ENCODE measurements around the gene ANKUB1.

The ANKUB1 gene

GRCh38 chr3:149808209-149808829 lies 16.0 kb upstream of the ANKUB1 start:
- DNase-seq = peak; percentile 37 to 49

GRCh38 chr3:149806171-149806778 lies 13.9 kb upstream of the ANKUB1 start:
- no peak for DNase-seq

DNA sequence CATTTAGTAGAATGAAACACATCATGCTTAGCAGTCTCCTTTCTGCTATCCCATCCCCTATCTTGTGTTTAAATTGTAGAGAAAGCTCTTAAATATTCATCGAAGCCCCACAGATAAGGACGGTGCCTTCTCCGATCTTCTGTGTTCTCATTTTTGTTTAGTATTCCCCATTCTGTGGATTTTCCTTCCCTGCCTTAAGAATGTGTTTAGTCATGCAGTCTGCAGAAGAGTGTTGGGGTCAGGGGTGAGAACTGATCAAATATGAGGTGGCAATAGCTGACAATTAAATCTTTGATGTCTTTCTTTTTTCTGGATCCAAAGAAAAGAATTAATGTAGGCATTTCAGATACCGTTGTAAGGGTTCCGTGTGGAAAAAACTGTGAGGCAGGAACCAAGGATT lies 9.3 kb upstream of the ANKUB1 start:
- DNase-seq = no peak

GRCh38 chr3:149801195-149801594 lies 8.8 kb upstream of the ANKUB1 start:
- DNase-seq = no peak

- no peak for DNase-seq
Measured at GRCh38 chr3:149800693-149801092, 8.3 kb upstream of the ANKUB1 start.

GRCh38 chr3:149796026-149796425 lies 3.7 kb upstream of the ANKUB1 start:
- no peak for DNase-seq

- DNase-seq = no peak
Measured at GRCh38 chr3:149790698-149791097, 1.7 kb downstream of the ANKUB1 start.

DNA sequence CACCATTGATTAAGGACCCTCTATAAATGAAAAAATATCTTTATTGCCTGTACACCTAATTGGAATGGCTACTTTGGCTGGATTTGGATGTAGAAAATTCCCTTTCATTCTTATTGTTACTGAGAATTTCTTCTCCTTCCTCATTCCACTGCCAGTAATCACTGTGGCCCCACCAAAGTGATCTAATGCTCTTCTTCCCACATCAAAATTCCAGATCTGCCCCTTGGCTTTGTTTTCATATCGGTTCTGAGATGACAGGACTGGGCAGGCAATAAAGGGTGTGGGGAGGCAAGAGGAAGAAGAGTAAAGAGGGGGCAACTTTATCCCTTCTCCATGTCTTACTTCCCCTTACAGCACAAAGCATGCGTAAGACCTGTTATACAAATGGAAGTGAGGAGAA lies 2.1 kb downstream of the ANKUB1 start:
- no peak for DNase-seq

- DNase-seq = no peak
Measured at GRCh38 chr3:149784064-149784704, 8.2 kb downstream of the ANKUB1 start.

DNA sequence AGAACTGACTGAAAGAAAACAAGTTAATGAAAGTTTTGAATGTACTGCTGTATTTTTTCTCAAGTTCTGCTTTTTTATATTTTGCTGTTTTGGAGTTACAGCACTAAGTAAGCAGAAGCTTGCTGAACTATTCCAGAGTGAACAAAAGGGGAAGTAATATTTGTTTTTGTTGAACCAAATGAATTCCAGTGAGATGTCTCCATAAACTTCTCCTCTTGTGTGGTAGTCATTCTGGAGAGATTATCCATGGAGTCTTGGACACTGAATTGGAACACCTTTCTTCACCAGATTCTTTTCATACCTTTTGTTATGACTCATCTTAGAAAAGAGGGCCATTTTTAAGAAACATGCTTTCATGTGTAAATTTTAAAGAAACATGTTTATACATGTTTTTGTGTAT lies 8.8 kb downstream of the ANKUB1 start:
- no peak for DNase-seq

- no peak for DNase-seq
Measured at GRCh38 chr3:149781741-149782140, 10.6 kb downstream of the ANKUB1 start.

GRCh38 chr3:149781211-149781610 lies 11.1 kb downstream of the ANKUB1 start:
- DNase-seq = no peak

GRCh38 chr3:149777414-149778214 lies 14.7 kb downstream of the ANKUB1 start:
- DNase-seq = no peak

DNA sequence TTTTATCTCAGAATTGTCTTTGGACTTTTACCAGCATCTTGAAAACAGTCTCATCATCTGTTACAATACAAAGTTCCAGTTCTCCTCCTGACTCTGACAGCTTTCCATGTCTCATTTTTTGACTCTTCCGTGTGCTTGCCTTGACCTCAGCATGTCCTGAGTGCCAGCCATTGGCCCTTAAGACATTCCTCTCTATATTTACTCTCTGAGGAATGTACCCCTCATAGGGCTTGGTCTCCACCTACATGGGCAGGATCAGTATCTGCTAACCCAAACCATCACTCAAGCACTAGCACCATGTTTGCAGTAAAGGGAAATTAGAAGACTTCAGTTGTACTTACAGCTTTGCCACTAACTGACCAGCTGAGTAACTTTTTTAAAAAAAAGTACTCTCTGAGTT lies 16.2 kb downstream of the ANKUB1 start:
- no peak for DNase-seq

DNA sequence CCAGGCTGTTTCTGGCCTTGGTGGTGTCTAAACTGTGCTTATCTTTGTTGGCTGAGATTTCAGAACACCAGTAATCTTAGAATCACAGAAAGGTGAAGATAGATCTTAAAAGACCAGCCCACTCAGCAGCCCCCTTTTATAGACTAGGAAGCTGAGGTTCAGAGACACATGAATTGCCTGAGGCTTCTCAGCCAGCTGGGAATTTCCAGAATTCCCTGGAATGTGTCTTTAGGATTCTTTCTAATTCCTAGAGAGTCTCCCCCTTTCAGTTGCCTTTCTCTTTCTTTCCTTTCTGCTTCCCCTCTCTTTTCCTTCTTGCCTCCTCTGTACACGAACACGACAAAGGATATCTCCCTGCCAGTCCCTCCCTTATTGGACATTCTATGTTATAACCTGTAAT lies 19.5 kb downstream of the ANKUB1 start:
- DNase-seq = no peak

DNA sequence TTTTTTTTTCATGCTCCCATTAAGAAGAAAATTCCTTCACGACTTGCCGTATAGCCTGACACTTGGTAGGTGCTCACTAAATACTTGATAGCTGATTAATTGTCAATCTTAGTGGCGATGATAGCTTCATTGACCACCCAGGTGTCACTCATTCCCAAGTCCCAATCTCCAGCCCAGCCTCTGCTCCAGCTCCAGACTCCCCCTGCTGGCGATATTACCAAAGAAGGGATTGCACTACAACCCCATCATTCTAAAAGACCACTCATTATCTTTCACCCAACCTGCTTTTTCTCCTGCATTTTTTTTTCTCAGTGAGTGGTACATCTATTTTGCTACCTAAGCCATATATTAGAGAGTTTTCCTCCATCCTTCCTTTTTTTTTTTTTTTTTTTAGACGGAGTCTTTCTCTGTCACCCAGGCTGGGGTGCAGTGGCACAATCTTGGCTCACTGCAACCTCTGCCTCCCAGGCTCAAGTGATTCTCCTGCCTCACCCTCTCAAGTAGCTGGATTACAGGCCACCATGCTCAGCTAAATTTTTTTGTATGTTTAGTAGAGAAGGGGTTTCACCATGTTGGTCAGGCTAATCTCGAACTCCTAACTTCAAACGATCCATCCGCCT lies 20.6 kb downstream of the ANKUB1 start:
- DNase-seq = peak; percentile 42 to 45

GRCh38 chr3:149770246-149770645 lies 22.1 kb downstream of the ANKUB1 start:
- DNase-seq = no peak

DNA sequence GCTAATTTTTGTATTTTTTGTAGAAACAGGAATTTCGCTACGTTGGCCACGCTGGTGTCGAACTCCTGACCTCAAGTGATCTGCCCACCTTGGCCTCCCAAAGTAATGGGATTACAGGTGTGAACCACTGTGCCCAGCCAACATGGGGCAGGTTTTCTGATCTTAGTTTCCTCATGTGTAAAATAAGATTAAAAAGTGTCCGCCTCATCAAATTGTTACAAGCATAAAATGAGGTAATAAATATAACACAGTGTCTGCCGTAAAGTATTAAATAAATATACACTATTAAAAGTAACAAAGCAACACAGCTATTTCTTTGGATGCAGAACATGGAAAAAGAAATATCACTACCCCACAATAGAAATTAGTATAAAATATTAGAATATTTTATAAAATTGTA lies 23.6 kb downstream of the ANKUB1 start:
- DNase-seq = no peak

GRCh38 chr3:149767720-149768119 lies 24.6 kb downstream of the ANKUB1 start:
- no peak for DNase-seq

GRCh38 chr3:149765762-149766334 lies 26.5 kb downstream of the ANKUB1 start:
- no peak for DNase-seq

GRCh38 chr3:149764302-149764701 lies 28.1 kb downstream of the ANKUB1 start:
- DNase-seq = no peak

GRCh38 chr3:149763565-149764195 lies 28.7 kb downstream of the ANKUB1 start:
- no peak for DNase-seq
